HG02588 (cell line): ENCODE data around the gene PGA3.
"Not testable (repeated sequence)": the region's sequence is repeated elsewhere in the genome, so short reads cannot be mapped to it uniquely, and the experiment has no call there.

Source experiments
- ATAC-seq: cut with Tn5 transposase; IDR thresholded peaks from one replicate; pipeline ENCODE4 v1.9.1; 2021; ENCODE audit warnings: mild to moderate bottlenecking, moderate library complexity; ENCODE audit not compliant: unreplicated experiment

The PGA3 gene

DNA sequence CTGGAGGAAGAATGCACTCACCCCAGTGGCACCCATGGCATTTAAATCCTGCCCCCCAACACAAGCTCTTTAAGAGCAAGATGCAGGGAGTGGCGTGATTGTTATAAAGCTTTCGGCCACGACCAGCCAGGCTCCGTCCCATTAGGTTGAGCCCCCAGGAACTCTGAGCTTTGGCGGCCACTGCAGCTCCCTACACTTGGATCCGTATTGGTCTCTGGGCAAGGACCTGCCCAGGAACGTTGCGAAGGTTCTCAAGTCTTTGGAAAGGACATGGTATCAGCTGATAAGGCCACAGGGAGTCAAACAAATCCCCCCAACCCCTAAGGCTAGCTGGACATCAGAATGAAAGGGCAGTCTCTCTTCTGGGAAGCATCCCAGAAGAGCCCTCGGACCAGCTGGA, 32.7 kb upstream of the PGA3 start:
- ATAC-seq = no peak

- no peak for ATAC-seq
These were observed 31.4 kb upstream of the PGA3 start for GRCh38 chr11:61171907-61172306.

GRCh38 chr11:61172356-61172755, 31.0 kb upstream of the PGA3 start:
- no peak for ATAC-seq

DNA sequence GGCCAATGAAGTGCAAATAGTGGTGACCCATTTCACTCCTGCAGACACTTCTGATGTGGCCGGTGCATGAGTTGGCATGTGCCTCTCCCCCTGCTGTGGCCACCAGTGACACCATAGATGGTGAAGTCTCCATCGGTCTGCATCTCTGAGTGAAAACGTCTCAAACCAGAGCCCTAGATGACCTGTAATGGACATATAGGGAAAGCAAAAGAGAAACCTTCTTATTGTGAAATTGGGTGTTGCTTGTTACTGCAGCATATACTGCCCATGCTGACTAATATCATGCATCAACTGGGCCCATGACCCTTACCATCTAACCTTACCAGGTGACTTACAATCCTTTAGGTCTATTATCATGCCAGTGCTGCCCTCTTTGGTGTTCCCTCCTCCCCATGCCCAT, 30.4 kb upstream of the PGA3 start:
- no peak for ATAC-seq

DNA sequence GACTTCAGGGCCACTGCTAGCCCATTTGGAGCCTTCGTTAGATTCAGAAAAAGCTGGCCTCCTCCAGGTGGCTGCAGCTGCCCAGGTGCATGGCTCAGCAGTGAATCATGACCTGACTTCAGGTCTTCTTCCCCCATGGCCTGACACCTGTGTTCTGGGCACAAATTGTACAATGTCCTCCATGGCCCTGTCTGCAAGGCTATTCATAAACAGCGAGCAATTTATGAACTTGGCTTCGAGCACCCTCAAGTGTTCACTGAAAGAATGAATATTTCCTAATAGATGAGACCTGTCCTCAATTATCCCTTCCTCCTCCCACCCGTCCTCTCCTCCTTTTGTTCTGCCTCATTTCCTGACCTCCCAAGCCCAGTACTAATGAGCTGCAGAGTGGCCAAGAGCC, 29.9 kb upstream of the PGA3 start:
- ATAC-seq = no peak

DNA sequence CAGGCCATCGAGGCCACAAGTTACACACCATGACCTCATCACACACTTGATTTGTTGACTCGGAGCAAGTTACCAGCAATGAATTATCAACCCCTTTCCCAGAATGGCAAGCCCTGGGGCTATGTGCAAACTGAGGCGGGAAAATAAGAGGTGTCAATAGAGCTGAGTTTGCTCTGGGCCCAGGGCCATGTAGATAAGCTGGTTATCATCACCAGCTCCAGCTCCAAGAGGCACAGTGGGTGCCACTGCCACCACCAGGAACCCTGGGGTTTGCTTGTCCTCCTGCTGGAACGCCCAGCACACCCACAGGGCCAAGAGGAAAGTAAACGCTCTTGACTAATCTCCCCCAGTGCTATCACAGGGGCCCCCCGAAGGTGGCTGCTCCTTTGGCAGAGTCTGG, 29.0 kb upstream of the PGA3 start:
- no peak for ATAC-seq

DNA sequence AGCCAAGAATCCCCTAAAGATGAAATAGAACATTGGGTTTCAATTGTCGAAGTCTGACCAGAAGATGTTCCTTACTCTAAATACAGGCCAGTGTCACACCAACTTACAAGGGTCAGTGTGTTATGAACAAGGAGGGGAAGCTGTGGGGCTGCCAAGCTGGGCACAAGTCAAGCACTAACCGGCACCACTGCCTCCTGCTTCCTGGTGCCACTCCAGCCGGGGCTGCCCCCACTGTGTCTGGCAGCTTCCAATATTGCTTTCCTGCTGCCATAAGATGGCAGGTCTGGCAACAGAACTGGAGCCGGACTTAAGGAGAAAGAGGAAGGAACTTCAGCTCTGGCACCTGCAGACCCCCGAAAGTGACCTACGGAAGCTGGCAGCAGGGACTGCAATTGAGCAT, 28.4 kb upstream of the PGA3 start:
- ATAC-seq = no peak

GRCh38 chr11:61176446-61176845, 26.9 kb upstream of the PGA3 start:
- no peak for ATAC-seq

GRCh38 chr11:61180205-61180604, 23.1 kb upstream of the PGA3 start:
- ATAC-seq = not testable (repeated sequence)

DNA sequence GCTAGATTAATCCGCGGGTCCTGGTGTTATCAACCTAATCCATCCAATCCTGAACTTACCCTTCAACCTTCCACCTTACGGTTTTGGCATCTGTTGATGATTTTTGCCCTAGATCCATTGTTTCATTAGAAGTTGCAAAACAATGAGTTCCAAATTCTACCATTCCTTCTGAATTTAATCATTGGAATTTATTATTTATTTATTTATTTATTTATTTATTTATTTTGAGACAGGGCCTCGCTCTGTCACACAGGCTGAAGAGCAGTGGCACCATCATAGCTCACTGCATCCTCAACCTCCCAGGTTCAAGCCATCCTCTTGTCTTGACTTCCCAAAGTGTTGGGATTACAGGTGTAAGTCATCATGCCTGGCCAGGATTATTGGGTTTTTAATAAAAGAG, 21.8 kb upstream of the PGA3 start:
- ATAC-seq = no peak

DNA sequence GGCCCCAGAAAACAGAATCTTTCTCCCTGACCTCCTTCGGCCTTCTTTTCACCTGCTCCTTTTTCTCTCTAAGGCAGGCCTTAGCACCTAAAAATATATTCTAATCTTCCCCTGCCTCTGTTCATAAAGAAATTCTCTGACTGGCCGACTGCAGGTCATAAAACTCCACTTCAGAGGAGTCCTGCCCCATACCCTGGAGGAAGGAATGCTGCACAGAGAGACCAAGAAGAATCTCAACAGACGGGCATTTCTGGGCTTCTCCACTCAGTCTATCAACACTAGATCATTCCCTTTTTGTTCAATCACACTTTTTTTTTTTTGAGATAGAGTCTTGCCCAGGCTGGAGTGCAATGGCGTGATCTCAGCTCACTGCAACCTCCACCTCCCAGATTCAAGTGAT, 19.7 kb upstream of the PGA3 start:
- ATAC-seq = no peak

- ATAC-seq = no peak
These were observed 16.8 kb upstream of the PGA3 start for GRCh38 chr11:61186504-61186903.

GRCh38 chr11:61187505-61188130, 15.7 kb upstream of the PGA3 start:
- ATAC-seq = no peak

DNA sequence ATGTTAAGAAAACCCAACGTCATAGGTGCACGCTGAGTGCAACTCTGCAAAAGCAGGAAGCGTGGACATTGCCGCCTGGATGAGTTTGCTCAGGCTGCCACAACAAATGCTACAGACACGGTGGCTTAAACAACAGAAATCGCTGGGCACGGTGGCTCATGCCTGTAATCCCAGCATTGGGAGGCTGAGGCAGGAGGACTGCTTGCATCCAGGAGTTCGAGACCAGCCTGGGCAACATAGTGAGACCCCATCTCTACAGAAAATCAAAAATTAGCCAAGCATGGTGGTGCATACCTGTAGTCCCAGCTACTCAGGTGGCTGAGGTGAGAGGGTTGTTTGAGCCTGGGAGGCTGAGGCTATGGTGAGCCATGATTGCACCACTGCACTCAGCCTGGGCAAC, 13.4 kb upstream of the PGA3 start:
- ATAC-seq = no peak

- no peak for ATAC-seq
These were observed 9.7 kb upstream of the PGA3 start for GRCh38 chr11:61193596-61193995.

DNA sequence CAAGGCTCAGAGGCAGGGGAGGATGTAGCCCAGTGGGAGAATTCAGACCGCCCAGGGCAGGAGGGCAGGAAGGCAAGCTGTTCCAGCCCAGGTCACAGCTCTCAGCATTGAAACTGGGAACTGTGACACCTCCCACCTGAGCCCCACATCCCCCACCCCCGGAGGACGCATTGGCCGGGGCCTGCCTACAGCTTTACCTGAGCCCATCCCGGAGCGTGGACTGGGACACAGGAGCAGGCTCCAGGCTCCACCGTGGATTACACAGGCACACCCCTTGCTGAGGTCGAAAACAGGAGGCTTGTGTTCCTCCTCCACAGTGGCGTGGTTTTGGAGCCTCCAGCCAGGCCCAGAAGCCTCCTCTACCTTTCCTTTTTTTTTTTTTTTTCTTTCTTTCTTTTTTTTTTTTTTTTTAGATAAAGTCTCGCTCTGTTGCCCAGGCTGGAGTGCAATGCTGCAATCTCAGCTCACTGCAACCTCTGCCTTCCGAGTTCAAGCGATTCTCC, 9.1 kb upstream of the PGA3 start:
- no peak for ATAC-seq

DNA sequence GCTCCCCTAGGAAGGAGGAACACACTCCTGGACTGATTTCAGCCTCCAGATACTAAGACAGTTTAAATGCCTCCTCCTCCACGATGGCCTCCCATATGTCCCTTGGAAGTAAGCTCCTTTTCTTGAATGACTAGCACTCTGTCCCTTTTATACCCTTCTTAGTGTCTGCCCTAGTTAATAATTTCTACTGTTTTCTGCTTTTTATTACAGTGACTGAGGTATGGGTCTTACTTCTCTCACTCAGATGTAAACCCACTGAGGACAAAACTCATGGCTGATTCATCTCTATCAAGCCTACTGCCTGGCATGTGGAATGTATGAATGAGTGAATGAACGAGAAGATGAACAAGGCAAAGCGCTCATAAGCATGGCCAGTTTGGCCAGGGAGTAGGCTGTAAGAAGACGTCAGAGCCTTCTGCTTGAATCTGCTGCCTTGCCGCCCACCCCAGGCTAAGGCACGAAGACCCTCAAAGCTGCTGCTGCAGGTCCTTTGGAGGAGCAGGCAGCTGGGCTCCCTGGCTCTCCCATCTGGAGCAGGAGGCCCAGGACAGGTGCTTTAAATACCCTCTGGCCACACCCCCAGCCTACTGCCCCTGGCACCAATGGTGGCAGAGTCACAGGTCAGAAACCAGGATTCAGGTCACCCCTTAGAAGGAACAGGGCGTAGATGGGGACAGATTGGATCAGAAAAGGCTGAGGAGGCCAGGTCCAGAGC, 8.2 kb upstream of the PGA3 start:
- no peak for ATAC-seq

DNA sequence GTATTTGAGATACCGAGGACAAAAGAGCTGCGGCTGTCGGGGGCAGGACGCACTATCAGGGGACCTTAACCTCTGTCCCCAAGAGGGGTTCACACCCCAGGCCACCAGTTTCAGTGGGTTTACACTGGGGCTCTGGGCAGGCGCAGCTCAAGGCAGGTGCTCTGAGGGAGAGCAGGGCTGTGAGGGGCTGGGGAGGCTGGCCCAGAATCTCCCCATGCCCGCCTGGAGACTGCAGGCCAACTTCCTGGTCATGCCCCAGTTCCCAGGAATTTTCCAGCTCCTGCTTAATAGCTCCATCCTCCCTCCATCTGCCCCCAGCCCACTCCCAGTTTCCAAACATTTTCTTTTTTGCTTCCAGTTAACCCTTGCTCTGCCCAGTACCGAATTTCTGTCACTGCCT, 7.6 kb upstream of the PGA3 start:
- no peak for ATAC-seq

DNA sequence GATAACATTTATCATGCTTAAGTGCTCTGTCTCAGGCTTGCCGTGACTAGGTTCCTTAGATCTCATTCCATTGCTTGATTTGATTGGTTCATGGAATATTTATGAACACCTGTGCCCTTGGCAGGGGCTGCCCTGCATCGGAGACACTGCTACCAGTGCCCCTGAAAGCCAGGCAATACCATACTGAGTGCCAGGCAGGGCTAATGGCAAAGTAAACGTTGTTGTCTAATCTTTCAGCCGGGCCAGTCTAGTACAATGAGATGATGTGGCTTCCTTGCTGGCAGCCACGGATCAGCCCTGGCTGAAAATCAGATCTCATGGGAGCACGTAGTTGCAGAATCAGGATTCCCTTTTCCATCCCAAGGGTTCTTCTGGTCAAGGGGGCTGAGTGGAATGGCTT, 5.0 kb upstream of the PGA3 start:
- ATAC-seq = no peak

DNA sequence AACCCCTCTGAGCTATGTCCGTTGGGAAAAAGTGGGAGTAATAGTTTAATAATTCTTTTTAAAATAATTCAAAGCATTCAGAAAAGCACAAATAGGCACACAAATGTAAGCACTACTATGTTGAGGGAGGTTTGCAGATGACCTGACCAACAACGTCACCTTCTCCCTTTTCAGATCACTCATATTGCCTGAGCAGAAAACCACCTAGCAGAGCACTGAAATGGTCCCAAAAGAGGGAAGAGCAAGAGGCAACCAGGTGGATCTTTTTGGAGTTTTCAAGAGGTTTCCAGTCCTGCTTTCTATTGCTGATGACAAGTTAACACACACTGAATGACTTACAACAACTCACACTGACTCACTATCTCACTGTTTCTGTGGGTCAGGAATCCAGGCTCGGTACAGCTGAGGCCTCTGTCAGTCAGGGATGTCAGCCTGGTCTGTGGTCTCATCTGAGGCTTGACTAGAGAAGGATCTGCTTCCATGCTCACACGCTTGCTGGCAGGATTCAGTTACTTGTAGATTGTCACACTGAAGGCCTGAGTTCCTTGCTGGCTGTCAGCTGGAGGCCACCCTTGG, 4.3 kb upstream of the PGA3 start:
- ATAC-seq = no peak

- no peak for ATAC-seq
These were observed 1.8 kb upstream of the PGA3 start for GRCh38 chr11:61201476-61201875.

DNA sequence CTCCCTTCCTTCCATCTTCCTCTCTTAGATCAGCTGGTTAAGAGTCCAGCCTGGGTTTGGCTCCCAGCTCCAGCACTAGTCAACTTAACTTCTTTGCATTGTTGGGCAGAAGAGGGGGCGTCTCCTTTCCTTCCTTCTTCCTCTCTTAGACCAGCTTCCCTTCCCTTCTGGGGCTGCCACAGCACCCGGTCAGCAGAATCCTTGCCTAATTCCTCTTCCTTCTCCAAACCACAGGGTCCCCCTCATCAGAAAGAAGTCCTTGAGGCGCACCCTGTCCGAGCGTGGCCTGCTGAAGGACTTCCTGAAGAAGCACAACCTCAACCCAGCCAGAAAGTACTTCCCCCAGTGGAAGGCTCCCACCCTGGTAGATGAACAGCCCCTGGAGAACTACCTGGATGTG, 558 bp downstream of the PGA3 start:
- ATAC-seq = not testable (repeated sequence)
